Forelimb muscle (tissue), 1 donor: ENCODE results near the gene CBL. TPM values are rescaled to one million over a fixed set of nuclear protein-coding genes. Genes with fewer than 3 reads are reported as not detected.

ENCODE experiments used
- DNase-seq: peaks from one replicate; pipeline ENCODE4 v3.0.0-alpha.2; 2013; ENCODE audit warnings: low read depth
- polyA plus RNA-seq: library from polyadenylated mRNA; unstranded; fragments of 120-200 nt; gene quantifications from one replicate; pipeline ENCODE4 v1.2.1, GENCODE V29; 2013; ENCODE audit not compliant: insufficient read length

The CBL gene
- polyA plus RNA-seq, 1 donor: 11.4 TPM

- DNase-seq: no peak
These were observed 60.5 kb downstream of the CBL start for GRCh38 chr11:119266517-119267255.

- DNase-seq: no peak
These were observed 61.5 kb downstream of the CBL start for GRCh38 chr11:119267645-119268044.

- no peak for DNase-seq
These were observed 67.6 kb downstream of the CBL start for GRCh38 chr11:119273721-119274120.

- no peak for DNase-seq
These were observed 71.5 kb downstream of the CBL start for GRCh38 chr11:119277660-119278059.

GRCh38 chr11:119282495-119282894, 76.4 kb downstream of the CBL start:
- DNase-seq: no peak

- peak; percentile 19 for DNase-seq
These were observed 78.4 kb downstream of the CBL start for GRCh38 chr11:119284344-119285157.

- DNase-seq: no peak
These were observed 79.3 kb downstream of the CBL start for GRCh38 chr11:119285431-119285830.

- DNase-seq: no peak
These were observed 82.1 kb downstream of the CBL start for GRCh38 chr11:119288219-119288618.

GRCh38 chr11:119290894-119291497, 84.9 kb downstream of the CBL start:
- DNase-seq: no peak

- no peak for DNase-seq
These were observed 87.3 kb downstream of the CBL start for GRCh38 chr11:119293461-119293860.

GRCh38 chr11:119295178-119295577, 89.0 kb downstream of the CBL start:
- DNase-seq: no peak

GRCh38 chr11:119297938-119298337, 91.8 kb downstream of the CBL start:
- no peak for DNase-seq

- DNase-seq: no peak
These were observed 92.6 kb downstream of the CBL start for GRCh38 chr11:119298726-119299125.

- DNase-seq: no peak
These were observed 93.3 kb downstream of the CBL start for GRCh38 chr11:119299416-119299815.

GRCh38 chr11:119300198-119300964, 94.2 kb downstream of the CBL start:
- no peak for DNase-seq

GRCh38 chr11:119303227-119303718, 97.1 kb downstream of the CBL start:
- DNase-seq: no peak

- DNase-seq: no peak
These were observed 99.6 kb downstream of the CBL start for GRCh38 chr11:119305556-119306372.

- DNase-seq: no peak
These were observed 100.3 kb downstream of the CBL start for GRCh38 chr11:119306373-119306890.

GRCh38 chr11:119307219-119307618, 101.1 kb downstream of the CBL start:
- no peak for DNase-seq

GRCh38 chr11:119307974-119308373, 101.8 kb downstream of the CBL start:
- DNase-seq: no peak

GRCh38 chr11:119309411-119309810, 103.3 kb downstream of the CBL start:
- DNase-seq: no peak
